ENCODE measurements around the gene PDE8B. TPM values are rescaled to one million over a fixed set of nuclear protein-coding genes. Genes with fewer than 3 reads are reported as not detected.

PDE8B gene
- total and polyA plus RNA-seq, 11 donors: 1.1 to 9.3 (median 3.4) TPM

DNA sequence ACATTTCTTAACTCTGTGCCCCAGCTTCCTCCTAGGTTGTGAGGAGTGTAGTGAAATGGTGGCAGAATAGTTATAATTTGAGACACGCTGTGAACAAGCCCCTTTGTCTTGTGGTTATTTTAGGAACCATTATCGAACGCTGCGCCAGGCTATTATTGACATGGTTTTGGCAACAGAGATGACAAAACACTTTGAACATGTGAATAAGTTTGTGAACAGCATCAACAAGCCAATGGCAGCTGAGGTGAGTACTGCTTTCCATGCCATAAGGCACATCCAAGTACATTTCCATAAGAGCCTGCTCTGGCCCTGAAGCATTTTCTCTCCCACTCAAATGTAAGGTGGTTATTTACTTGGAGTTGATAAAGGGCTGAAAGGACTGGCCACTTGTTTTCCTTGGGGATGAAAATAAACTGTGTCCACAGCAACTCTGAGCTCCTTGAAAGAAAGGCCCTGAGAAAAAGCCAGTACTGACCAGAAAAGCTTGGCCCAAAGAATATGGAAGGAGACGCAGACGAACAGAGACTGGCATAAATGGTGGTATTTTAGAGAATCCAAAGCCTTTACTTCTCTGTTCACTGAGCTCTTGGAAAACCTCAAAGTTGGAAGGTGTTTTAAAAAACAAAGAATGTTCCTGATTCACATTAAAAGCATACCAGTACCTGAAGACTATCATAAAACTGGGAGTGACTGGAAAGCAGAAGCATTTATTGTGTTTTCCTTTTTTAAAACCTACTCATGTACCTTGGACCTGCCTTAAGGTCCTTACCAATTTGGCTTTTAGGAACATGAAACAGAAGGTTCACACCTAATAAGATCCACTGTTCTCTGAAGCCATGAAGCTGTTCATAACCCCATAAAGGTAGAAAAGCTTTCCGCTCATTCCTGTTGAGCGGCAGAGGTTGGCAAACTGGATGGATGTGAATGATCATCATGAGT lies 209.4 kb downstream of the PDE8B start:
- peaks cover 0 to 4% (median 0%) of the 10 kb centered on the region in 9 donors for H3K36me3 ChIP-seq
- no peak for TF ChIP-seq POLR2A (IDR thresholded peaks at IDR 0.05)
- TF ChIP-seq, protein P1, sequence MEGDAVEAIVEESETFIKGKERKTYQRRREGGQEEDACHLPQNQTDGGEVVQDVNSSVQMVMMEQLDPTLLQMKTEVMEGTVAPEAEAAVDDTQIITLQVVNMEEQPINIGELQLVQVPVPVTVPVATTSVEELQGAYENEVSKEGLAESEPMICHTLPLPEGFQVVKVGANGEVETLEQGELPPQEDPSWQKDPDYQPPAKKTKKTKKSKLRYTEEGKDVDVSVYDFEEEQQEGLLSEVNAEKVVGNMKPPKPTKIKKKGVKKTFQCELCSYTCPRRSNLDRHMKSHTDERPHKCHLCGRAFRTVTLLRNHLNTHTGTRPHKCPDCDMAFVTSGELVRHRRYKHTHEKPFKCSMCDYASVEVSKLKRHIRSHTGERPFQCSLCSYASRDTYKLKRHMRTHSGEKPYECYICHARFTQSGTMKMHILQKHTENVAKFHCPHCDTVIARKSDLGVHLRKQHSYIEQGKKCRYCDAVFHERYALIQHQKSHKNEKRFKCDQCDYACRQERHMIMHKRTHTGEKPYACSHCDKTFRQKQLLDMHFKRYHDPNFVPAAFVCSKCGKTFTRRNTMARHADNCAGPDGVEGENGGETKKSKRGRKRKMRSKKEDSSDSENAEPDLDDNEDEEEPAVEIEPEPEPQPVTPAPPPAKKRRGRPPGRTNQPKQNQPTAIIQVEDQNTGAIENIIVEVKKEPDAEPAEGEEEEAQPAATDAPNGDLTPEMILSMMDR (IDR thresholded peaks at IDR 0.05): no peak
- H3K9me3 ChIP-seq: peaks cover 0 to 6% (median 0%) of the 10 kb centered on the region in 12 donors
- intact Hi-C loops (cut with DNase I): no loop called here
- H3K27me3 ChIP-seq: peaks cover 0 to 5% (median 0%) of the 10 kb centered on the region in 9 donors
- H3K4me1 ChIP-seq: peaks cover 0 to 14% (median 0%) of the 10 kb centered on the region in 12 donors
- no peak overlapping the region for H3K4me3 ChIP-seq
- H3K27ac ChIP-seq: no peak overlapping the region
- ATAC-seq: no peak
- DNase-seq: no peak
- WGBS, 4 donors: 72 to 84% (median 80%) methylated on average over 8 of the region's 8 CpGs

DNA sequence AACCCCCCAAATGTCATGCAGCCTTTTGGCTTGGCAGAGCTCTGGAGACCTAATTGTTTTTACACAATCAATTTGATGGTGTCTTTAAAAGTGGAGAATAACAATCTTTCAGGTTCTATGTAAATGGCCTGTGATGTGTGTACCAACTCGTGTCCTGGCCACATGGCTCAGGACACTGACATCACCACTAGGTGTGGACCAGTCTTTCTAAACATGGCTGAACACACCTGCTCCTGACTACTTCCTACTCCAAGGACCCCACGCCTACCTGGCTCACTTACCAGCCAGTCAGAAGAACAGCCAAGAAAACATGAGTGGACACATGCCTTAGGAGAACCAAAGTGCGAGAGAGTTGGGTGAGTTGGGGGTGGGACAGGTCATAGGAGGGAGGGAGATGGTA lies 210.5 kb downstream of the PDE8B start:
- Histone ChIP-seq H3K4me3 (no peak overlapping the region), H3K9me3 (peaks cover 0 to 6% (median 0%) of the 10 kb centered on the region in 12 donors), H3K4me1 (peaks cover 0 to 14% (median 0%) of the 10 kb centered on the region in 12 donors), H3K36me3 (peaks cover 0 to 14% (median 6%) of the 10 kb centered on the region in 9 donors), H3K27ac (no peak overlapping the region), H3K27me3 (peaks cover 0 to 5% (median 0%) of the 10 kb centered on the region in 9 donors)
- DNase-seq (no peak), ATAC-seq (no peak)
- no peak for TF ChIP-seq POLR2A (IDR thresholded peaks at IDR 0.05)
- TF ChIP-seq, protein P1 (IDR thresholded peaks at IDR 0.05): no peak
- WGBS, 4 donors: 62 to 85% (median 78%) methylated on average over 3 of the region's 3 CpGs
- intact Hi-C loops (cut with DNase I): no loop called here

DNA sequence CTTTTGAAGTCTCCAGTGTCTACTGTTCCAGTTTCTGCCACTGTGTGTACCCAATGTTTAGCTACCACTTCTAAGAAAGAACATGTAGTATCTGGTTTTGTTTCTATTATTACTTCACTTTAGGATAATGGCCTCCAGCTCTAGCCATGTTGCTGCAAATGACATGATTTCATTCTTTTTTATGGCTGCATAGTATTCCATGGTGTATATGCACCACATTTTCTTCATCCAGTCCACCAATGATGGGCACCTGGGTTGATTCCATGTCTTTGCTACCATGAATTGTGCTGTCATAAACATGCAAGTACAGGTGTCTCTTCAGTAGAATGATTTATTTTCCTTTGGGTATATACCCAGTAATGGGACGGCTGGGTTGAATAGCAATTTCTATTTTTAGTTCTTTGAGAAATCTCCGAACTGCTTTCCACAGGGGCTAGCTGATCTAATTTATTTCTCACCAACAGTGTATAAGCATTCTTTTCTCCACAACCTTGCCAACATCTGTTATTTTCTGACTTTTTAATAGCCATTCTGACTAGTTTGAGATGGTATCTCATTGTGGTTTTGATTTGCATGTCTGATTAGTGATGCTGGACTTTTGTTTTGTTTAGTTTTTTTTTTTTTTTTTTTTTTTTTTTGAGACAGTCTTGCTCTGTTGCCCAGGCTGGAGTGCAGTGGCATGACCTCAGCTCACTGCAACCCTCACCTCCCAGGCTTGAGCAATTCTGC lies 212.7 kb downstream of the PDE8B start:
- H3K4me1 ChIP-seq: peaks cover 0 to 9% (median 0%) of the 10 kb centered on the region in 12 donors
- ATAC-seq (no peak), DNase-seq (no peak)
- no peaks in the 10 kb centered on the region for H3K27me3 ChIP-seq
- intact Hi-C loops (cut with DNase I): no loop called here
- WGBS, 4 donors: 72 to 87% (median 76%) methylated on average over 2 of the region's 2 CpGs
- no peak overlapping the region for H3K27ac ChIP-seq
- H3K9me3 ChIP-seq: peaks cover 0 to 6% (median 0%) of the 10 kb centered on the region in 12 donors
- H3K36me3 ChIP-seq: peaks cover 0 to 25% (median 15%) of the 10 kb centered on the region in 9 donors
- TF ChIP-seq, protein P1 (IDR thresholded peaks at IDR 0.05): no peak
- no peak for TF ChIP-seq POLR2A (IDR thresholded peaks at IDR 0.05)
- no peak overlapping the region for H3K4me3 ChIP-seq

DNA sequence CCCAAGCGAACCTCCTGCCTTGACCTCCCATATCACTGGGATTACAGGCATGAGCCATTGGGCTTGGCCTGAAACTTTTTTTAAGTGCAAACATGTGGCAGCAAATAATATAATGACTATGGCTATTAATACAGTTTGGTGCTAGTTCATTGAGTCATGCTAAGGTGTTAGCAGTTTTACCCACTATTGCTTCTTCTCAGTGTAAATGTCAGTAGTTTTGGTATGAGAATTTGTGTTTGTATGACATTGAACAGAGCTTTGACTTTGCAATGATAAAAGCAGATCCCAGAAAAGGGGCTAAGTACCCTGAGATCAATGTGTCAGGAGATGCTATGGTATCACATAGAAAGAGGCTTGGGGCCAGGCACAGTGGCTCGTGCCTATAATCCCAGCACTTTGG lies 214.4 kb downstream of the PDE8B start:
- no peak overlapping the region for H3K4me3 ChIP-seq
- H3K27me3 ChIP-seq: no peaks in the 10 kb centered on the region
- ATAC-seq: no peak
- H3K36me3 ChIP-seq: peaks cover 0 to 38% (median 20%) of the 10 kb centered on the region in 9 donors
- H3K9me3 ChIP-seq: peaks cover 0 to 6% (median 0%) of the 10 kb centered on the region in 12 donors
- DNase-seq: no peak
- H3K4me1 ChIP-seq: peaks cover 0 to 12% (median 0%) of the 10 kb centered on the region in 12 donors
- no peak overlapping the region for H3K27ac ChIP-seq
- 84 to 95% (median 87%) methylated on average over 2 of the region's 2 CpGs for WGBS, 4 donors
- TF ChIP-seq, protein P1 (IDR thresholded peaks at IDR 0.05): no peak
- no peak for TF ChIP-seq POLR2A (IDR thresholded peaks at IDR 0.05)
- intact Hi-C loops (cut with DNase I): no loop called here
